Measurements from ENCODE around the gene DNLZ. TPM values are rescaled to one million over a fixed set of nuclear protein-coding genes. Genes with fewer than 3 reads are reported as not detected.

DNLZ gene
- total and polyA plus RNA-seq, 2 donors (not counting 1 experiment from before 2014, with no cell fraction given) = 7.4 to 14.2 TPM

DNA sequence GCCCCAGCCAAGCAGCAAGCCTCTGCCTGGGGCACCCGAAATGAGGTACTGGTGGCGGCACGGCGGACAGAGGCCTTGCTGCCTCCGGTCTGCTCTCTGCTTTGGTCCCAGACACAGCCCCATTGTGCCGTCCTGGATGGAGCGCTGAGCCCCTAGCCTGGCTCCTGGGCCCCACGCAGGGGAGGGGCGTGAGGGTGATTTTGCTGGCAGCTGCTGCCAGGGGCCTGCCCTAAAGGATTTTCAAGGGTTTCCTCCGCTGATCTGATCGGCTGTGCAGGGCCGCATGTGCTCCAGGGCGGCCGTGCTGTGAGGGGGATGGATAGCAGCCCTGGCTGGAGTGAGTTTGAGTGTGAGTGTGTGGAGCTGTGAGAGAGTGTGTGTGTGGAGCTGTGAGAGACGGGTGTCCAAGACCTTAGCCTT is 34.9 kb downstream of the DNLZ start:
- H3K4me3 ChIP-seq (replicated peaks in 1 of 4; ENCODE audit: control extremely low read depth in 1 of 4, insufficient read depth in 1 of 4, low read depth in 3 of 4, low read length in 4 of 4) = peak overlapping the region; percentile 78 to 95 (median 86)
- TF ChIP-seq, protein P1, sequence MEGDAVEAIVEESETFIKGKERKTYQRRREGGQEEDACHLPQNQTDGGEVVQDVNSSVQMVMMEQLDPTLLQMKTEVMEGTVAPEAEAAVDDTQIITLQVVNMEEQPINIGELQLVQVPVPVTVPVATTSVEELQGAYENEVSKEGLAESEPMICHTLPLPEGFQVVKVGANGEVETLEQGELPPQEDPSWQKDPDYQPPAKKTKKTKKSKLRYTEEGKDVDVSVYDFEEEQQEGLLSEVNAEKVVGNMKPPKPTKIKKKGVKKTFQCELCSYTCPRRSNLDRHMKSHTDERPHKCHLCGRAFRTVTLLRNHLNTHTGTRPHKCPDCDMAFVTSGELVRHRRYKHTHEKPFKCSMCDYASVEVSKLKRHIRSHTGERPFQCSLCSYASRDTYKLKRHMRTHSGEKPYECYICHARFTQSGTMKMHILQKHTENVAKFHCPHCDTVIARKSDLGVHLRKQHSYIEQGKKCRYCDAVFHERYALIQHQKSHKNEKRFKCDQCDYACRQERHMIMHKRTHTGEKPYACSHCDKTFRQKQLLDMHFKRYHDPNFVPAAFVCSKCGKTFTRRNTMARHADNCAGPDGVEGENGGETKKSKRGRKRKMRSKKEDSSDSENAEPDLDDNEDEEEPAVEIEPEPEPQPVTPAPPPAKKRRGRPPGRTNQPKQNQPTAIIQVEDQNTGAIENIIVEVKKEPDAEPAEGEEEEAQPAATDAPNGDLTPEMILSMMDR (conservative IDR thresholded peaks at IDR 0.05 in 1 of 2, IDR thresholded peaks at IDR 0.05 in 1 of 2; ENCODE audit: low read depth in 1 of 2, low read length in 2 of 2) = no peak
- no peak for TF ChIP-seq EZH2 (IDR thresholded peaks at IDR 0.05; ENCODE audit: low read length, missing control alignments)
- H3K4me1 ChIP-seq (ENCODE audit: control insufficient read depth, extremely low read depth, insufficient read depth, low read length) = peaks cover 27% of the 10 kb centered on the region
- peak overlapping the region; percentile 93 for H3K4me2 ChIP-seq (ENCODE audit: extremely low read depth, insufficient read depth, low read length)
- no peaks in the 10 kb centered on the region for H3K9me3 ChIP-seq (ENCODE audit: control insufficient read depth, insufficient read depth, low read depth, low read length)
- peak overlapping the region; percentile 87 for H3K27ac ChIP-seq (ENCODE audit: insufficient read depth, low read length)
- H3K36me3 ChIP-seq (ENCODE audit: control insufficient read depth, insufficient read depth, low read length) = peaks cover 8% of the 10 kb centered on the region
- no peaks in the 10 kb centered on the region for H4K20me1 ChIP-seq (ENCODE audit: control insufficient read depth, extremely low read depth, insufficient read depth, low read length)
- H3K27me3 ChIP-seq (ENCODE audit: control insufficient read depth, insufficient read depth, low read length) = no peaks in the 10 kb centered on the region
- H3K9ac ChIP-seq (ENCODE audit: insufficient read depth, low read length) = peak overlapping the region; percentile 88
- no peak overlapping the region for H2AFZ ChIP-seq (ENCODE audit: low read length)
- peak; percentile 55 to 73 for DNase-seq (ENCODE audit: low read depth in 2 of 2)
- H3K79me2 ChIP-seq (ENCODE audit: control insufficient read depth, insufficient read depth, low read length) = peaks cover 58% of the 10 kb centered on the region

GRCh38 chr9:136328011-136328621 is 35.4 kb downstream of the DNLZ start:
- TF ChIP-seq EZH2 (IDR thresholded peaks at IDR 0.05; ENCODE audit: low read length, missing control alignments) = no peak
- TF ChIP-seq, protein P1 (conservative IDR thresholded peaks at IDR 0.05 in 1 of 2, IDR thresholded peaks at IDR 0.05 in 1 of 2; ENCODE audit: low read depth in 1 of 2, low read length in 2 of 2) = no peak
- H2AFZ ChIP-seq (ENCODE audit: low read length) = no peak overlapping the region
- H3K4me2 ChIP-seq (ENCODE audit: extremely low read depth, insufficient read depth, low read length) = peak overlapping the region; percentile 93
- no peaks in the 10 kb centered on the region for H3K27me3 ChIP-seq (ENCODE audit: control insufficient read depth, insufficient read depth, low read length)
- peaks cover 27% of the 10 kb centered on the region for H3K4me1 ChIP-seq (ENCODE audit: control insufficient read depth, extremely low read depth, insufficient read depth, low read length)
- H3K79me2 ChIP-seq (ENCODE audit: control insufficient read depth, insufficient read depth, low read length) = peaks cover 53% of the 10 kb centered on the region
- H4K20me1 ChIP-seq (ENCODE audit: control insufficient read depth, extremely low read depth, insufficient read depth, low read length) = no peaks in the 10 kb centered on the region
- no peaks in the 10 kb centered on the region for H3K9me3 ChIP-seq (ENCODE audit: control insufficient read depth, insufficient read depth, low read depth, low read length)
- peak overlapping the region; percentile 78 to 95 (median 86) for H3K4me3 ChIP-seq (replicated peaks in 1 of 4; ENCODE audit: control extremely low read depth in 1 of 4, insufficient read depth in 1 of 4, low read depth in 3 of 4, low read length in 4 of 4)
- DNase-seq (ENCODE audit: low read depth in 2 of 2) = no peak
- H3K36me3 ChIP-seq (ENCODE audit: control insufficient read depth, insufficient read depth, low read length) = peaks cover 8% of the 10 kb centered on the region
- H3K9ac ChIP-seq (ENCODE audit: insufficient read depth, low read length) = peak overlapping the region; percentile 88
- H3K27ac ChIP-seq (ENCODE audit: insufficient read depth, low read length) = peak overlapping the region; percentile 87

DNA sequence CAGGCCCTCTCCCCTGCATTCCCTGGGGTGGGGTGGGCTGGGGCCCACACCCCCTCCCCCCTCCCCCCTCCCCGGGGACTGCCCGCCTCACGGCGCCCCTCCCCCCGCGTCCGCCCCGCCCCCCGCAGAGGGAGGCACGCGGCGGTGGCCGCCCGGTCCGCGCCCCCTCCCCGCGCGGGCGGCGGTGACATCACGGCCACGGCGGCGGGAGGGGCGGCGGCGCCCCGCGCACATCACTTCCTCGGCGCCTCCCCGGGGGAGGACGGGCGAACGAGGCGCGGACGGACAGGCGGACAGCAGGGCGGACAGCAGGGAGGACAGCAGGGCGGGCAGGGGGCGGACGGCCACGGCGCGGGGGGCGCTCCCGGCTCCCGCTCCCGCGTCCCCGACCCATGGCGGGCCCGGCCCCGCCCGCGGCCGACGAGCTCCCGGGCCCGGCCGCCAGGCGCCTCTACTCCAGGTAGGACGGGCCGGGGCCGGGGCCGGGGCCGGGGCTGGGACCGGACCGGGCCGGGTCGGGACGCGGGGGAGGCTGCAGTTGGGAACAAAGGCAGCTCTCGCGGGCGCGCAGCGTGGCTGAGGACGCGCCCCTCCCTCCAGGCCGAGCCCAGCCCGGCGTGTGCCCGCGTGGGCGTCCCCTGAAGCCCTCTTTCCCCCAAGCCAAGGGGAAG is 36.1 kb downstream of the DNLZ start, which contains the start of gene GPSM1:
Gene GPSM1 (plus strand): TSS at position 236 of the 671 bp plus-strand sequence. CDS start 157 bp downstream, at position 393.
- Histone ChIP-seq H3K9me3 (ENCODE audit: control insufficient read depth, insufficient read depth, low read depth, low read length) (no peaks in the 10 kb centered on the region), H3K4me1 (ENCODE audit: control insufficient read depth, extremely low read depth, insufficient read depth, low read length) (peaks cover 27% of the 10 kb centered on the region), H3K4me3 (replicated peaks in 1 of 4; ENCODE audit: control extremely low read depth in 1 of 4, insufficient read depth in 1 of 4, low read depth in 3 of 4, low read length in 4 of 4) (peak within 1 kb of the TSS; percentile 78 to 95 (median 86)), H3K4me2 (ENCODE audit: extremely low read depth, insufficient read depth, low read length) (peak within 1 kb of the TSS; percentile 93), H2AFZ (ENCODE audit: low read length) (no peak within 1 kb of the TSS), H3K9ac (ENCODE audit: insufficient read depth, low read length) (peak within 1 kb of the TSS; percentile 88), H3K79me2 (ENCODE audit: control insufficient read depth, insufficient read depth, low read length) (peaks cover 46% of the 10 kb centered on the region), H4K20me1 (ENCODE audit: control insufficient read depth, extremely low read depth, insufficient read depth, low read length) (no peaks in the 10 kb centered on the region), H3K27me3 (ENCODE audit: control insufficient read depth, insufficient read depth, low read length) (no peaks in the 10 kb centered on the region), H3K36me3 (ENCODE audit: control insufficient read depth, insufficient read depth, low read length) (peaks cover 7% of the 10 kb centered on the region), H3K27ac (ENCODE audit: insufficient read depth, low read length) (peak within 1 kb of the TSS; percentile 87)
- DNase-seq (ENCODE audit: low read depth in 2 of 2) = peak; percentile 56 to 74
- no peak for TF ChIP-seq EZH2 (IDR thresholded peaks at IDR 0.05; ENCODE audit: low read length, missing control alignments)
- TF ChIP-seq, protein P1 (conservative IDR thresholded peaks at IDR 0.05 in 1 of 2, IDR thresholded peaks at IDR 0.05 in 1 of 2; ENCODE audit: low read depth in 1 of 2, low read length in 2 of 2) = no peak

Measured in fibroblast of lung (primary cell).